GM12891 (cell line): ENCODE data around the gene FAM200C. TPM values are rescaled to one million over a fixed set of nuclear protein-coding genes. Genes with fewer than 3 reads are reported as not detected.

Experiments
- DNase-seq: peaks from one replicate; pipeline ENCODE4 v3.0.0; 2011; ENCODE audit warnings: low spot score; ENCODE audit not compliant: insufficient read length
- FAIRE-seq: peaks from 2 replicates; lab custom pipeline; 2011; peaks lifted over from hg19 to GRCh38; lab: Jason Lieb, UNC
- PAX5 ChIP-seq: IDR thresholded peaks from 2 replicates; pipeline ENCODE4 v1.6.1; 2011; ENCODE audit warnings: low read length, moderate library complexity, mild to moderate bottlenecking; ENCODE audit not compliant: insufficient read depth, severe bottlenecking
- POLR2A ChIP-seq: IDR thresholded peaks from 2 replicates; pipeline ENCODE4 v1.6.1; 2011; ENCODE audit warnings: low read depth, low read length, control low read depth
- POLR2AphosphoS5 ChIP-seq: IDR thresholded peaks from 2 replicates; pipeline ENCODE4 v1.6.1; 2011; ENCODE audit warnings: low read depth, low read length, control low read depth
- POU2F2 ChIP-seq: IDR thresholded peaks from 2 replicates; pipeline ENCODE4 v1.6.1; 2011; ENCODE audit warnings: low read depth, mild to moderate bottlenecking, control low read depth, low read length, moderate library complexity
- SPI1 ChIP-seq: IDR thresholded peaks from 2 replicates; pipeline ENCODE4 v1.6.1; 2011; ENCODE audit warnings: low read depth, low read length, control low read depth
- TAF1 ChIP-seq: IDR thresholded peaks from 2 replicates; pipeline ENCODE4 v1.6.1; 2011; ENCODE audit warnings: low read depth, low read length, control low read depth
- polyA plus RNA-seq: library from polyadenylated mRNA; unstranded; fragments of >200 nt; gene quantifications from one replicate; pipeline ENCODE4 v1.2.1, GENCODE V29; 2012; ENCODE audit warnings: low read depth, missing spikeins, inconsistent platforms; ENCODE audit not compliant: missing spikeins

The FAM200C gene
- 1.0 TPM for polyA plus RNA-seq

DNA sequence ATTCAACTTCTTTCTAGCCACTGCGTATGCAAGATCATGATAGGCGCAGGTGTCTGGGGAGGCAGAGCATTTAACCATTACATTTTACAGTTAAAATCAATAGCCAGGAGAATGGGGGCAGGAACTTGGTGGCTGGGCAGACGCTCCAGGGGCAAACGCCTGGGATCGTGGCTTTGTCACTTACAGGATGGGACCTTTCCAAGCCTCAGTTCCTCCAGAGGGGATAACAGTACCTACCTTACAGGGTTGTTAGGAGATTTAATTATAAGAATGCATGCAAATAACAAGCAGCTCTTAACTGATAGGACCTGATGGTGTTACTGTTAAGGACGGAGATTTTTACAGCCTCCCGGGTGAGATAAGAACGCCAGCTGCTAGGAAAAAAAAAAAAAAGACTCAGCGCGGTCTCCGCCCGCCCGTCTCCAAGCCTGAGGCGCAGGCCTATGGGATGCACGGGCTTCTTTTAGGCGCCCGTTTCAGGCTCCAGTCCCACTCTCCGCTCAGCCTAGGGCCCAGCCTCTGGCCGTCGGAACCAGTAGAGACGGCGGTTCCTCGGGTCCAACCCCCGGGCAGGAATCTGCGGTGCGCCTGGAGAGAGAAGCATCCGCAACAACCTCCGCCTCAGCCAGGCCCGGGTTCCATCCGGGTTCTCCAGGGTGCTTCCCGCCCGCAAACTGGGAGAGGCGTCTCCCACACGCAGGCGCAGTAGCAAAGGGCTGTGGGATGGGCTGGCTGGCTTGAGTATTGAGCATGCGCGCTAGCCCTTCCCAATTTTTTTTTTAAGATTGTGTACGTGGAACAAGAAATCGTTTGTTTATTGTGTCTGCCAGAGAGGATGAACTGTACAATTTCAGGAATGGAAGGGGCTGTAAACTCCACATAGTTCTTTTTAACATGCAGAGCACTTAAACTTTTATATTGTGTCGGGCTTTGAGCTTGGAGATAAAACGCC is at the start of gene FAM200C:
TSS of gene FAM200C (minus strand) at position 653 of the 952 bp plus-strand sequence. CDS start 4,564 bp downstream, outside the sequence.
- peak; percentile 79 for FAIRE-seq
- peak; percentile 63 for DNase-seq
- TF ChIP-seq SPI1 = 0 out of 2 replicates have a peak, but pooled peaks have one; percentile 13
- TF ChIP-seq TAF1 = no peak
- peak; percentile 58 for TF ChIP-seq POLR2A
- TF ChIP-seq POLR2AphosphoS5 = peak; percentile 69; the same call in 1 of the 2 replicates

DNA sequence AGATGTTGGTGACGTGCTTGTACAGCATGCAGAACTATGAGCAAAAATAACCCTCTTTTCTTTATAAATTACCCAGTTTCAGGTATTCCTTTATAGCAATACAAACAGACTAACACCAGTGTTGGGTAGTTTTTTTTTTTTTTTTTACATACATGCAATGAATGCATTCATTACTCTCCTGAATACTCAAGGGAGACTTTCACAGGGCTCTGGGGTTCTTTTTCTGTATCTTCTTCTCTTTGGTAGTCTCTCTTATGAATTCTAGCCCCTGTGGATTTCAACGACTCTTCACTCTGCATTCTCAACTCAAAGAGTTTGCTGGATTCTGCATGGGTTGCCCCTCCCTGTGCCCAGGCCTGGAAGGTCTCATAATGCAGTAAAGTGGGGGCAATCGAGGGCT is 49.6 kb upstream of the FAM200C start:
- TF ChIP-seq POU2F2 (no peak), POLR2AphosphoS5 (no peak), POLR2A (no peak), SPI1 (no peak), TAF1 (no peak), PAX5 (no peak)

DNA sequence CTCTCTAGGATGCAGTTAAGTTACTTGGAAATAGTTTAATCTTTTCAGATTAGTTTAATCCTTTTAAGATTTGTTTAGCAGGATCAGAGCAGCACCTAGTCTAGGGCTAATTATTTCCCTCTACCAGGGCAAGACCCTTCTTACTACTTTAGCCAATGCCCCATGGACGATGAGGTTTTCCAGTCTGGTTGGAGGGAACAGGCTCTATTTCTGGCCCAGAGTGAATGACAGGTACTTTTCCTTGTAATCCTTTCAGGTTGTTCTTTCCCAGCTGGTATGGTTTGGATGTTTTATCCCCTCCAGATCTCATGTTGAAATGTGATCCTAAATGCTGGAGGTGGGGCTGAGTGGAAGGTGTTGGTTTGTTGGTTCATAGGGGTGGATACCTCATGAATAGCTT is 49.0 kb upstream of the FAM200C start:
- TF ChIP-seq PAX5 = no peak
- no peak for TF ChIP-seq POLR2AphosphoS5
- no peak for TF ChIP-seq POLR2A
- no peak for TF ChIP-seq TAF1
- no peak for TF ChIP-seq SPI1
- no peak for TF ChIP-seq POU2F2
- no peak for FAIRE-seq
- no peak for DNase-seq

More for the DNA sequence above, 49.6 kb upstream of the FAM200C start:
- FAIRE-seq = no peak
- DNase-seq = no peak

GRCh38 chr5:160445751-160446150 is 45.9 kb upstream of the FAM200C start:
- DNase-seq = no peak
- no peak for FAIRE-seq
- TF ChIP-seq POLR2A = no peak
- TF ChIP-seq PAX5 = no peak
- no peak for TF ChIP-seq POU2F2
- TF ChIP-seq TAF1 = no peak
- no peak for TF ChIP-seq POLR2AphosphoS5
- no peak for TF ChIP-seq SPI1

DNA sequence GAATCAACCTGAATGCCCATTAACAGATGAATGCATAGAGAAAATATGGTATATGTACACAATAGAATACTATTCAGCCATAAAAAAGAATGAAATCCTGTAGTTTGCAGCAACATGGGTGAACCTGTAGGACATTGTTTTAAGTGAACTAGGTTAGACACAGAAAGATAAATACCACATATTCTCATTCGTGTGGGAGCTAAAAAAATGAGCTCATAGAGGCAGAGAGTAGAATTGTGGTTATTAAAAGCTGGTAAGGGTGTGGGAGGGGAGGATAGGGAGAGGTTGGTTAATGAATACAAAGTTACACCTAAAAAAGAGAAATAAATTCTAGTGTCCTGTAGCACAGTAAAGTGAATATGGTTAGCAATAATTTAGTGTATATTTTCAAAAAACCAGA is 45.3 kb upstream of the FAM200C start:
- TF ChIP-seq SPI1 (no peak), POLR2AphosphoS5 (no peak), PAX5 (no peak), TAF1 (no peak), POLR2A (no peak), POU2F2 (no peak)
- FAIRE-seq (peak; percentile 78), DNase-seq (no peak)

DNA sequence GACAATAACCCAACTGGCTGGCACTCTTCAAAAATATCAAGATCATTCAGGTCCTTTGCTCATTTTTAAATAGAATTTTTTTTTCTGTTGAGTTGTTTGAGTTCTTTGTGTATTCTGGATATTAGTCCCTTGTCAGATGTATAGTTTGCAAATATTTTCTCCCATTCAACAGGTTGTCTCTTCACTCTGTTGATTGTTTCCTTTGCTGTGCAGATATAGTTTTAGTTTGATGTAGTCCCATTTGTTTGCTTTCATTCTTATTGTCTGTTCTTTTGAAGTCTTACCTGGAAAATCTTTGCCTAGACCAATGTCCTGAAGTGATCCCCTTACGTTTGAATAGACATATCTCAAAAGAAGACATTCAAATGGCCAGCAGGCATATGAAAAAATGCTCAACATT is 44.6 kb upstream of the FAM200C start:
- DNase-seq = no peak
- FAIRE-seq = no peak
- TF ChIP-seq POLR2AphosphoS5 (no peak), POU2F2 (no peak), POLR2A (no peak), PAX5 (no peak), TAF1 (no peak), SPI1 (no peak)

- no peak for DNase-seq
- peak; percentile 83 for FAIRE-seq
- TF ChIP-seq POU2F2 = peak; percentile 96
- peak; percentile 76 for TF ChIP-seq SPI1
- TF ChIP-seq POLR2A = no peak
Measured at GRCh38 chr5:160442824-160443431, 43.1 kb upstream of the FAM200C start.

DNA sequence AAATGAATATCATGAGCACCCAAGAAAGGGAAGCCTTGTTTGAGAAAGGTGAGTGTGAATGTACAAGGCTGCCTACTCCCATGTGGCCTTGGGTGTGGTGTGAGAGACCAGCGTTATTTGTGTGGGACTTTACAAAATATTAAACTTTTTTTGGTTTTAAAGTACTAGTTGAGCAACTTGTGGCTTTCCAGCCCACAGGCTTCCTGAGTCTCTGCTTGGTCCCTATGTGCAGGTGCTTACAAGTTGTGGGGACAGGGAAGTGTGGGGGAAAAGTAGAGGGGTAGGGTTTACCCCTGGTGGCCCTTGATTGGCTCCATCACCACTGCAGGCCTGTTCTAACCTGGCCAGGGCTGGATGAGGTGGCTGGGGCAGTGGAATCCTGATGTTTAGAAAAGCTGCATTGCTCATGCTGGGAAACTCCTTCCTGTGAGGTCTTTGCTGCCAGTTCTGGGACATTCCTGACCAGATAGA is 41.5 kb upstream of the FAM200C start:
- no peak for TF ChIP-seq POLR2AphosphoS5
- no peak for TF ChIP-seq SPI1
- TF ChIP-seq POU2F2 = peak; percentile 33; the same call in 1 of the 2 replicates
- TF ChIP-seq POLR2A = no peak
- no peak for TF ChIP-seq TAF1
- no peak for TF ChIP-seq PAX5
- DNase-seq = no peak
- peak; percentile 60 for FAIRE-seq

- FAIRE-seq = peak; percentile 98
Measured at GRCh38 chr5:160439205-160439600, 39.3 kb upstream of the FAM200C start.

More at GRCh38 chr5:160439205-160439600, 39.3 kb upstream of the FAM200C start:
- DNase-seq = no peak
- TF ChIP-seq POLR2A (no peak), POLR2AphosphoS5 (no peak), SPI1 (no peak), PAX5 (no peak), POU2F2 (no peak), TAF1 (no peak)
